B cell (primary cell): ENCODE results near the gene PIK3C3.

ENCODE experiments used
- EZH2 ChIP-seq: IDR thresholded peaks from 2 replicates; pipeline ENCODE4 v1.6.1; 2012; ENCODE audit warnings: borderline replicate concordance, low read depth, mild to moderate bottlenecking, moderate library complexity, low read length; ENCODE audit not compliant: insufficient read depth, poor library complexity, severe bottlenecking
- TF ChIP-seq, protein P1 (sequence below): fragments of 200-600 bp; IDR thresholded peaks from one replicate; pipeline ENCODE4 v1.8.0; 2022; ENCODE audit warnings: antibody characterized with exemption, mild to moderate bottlenecking

DNA sequence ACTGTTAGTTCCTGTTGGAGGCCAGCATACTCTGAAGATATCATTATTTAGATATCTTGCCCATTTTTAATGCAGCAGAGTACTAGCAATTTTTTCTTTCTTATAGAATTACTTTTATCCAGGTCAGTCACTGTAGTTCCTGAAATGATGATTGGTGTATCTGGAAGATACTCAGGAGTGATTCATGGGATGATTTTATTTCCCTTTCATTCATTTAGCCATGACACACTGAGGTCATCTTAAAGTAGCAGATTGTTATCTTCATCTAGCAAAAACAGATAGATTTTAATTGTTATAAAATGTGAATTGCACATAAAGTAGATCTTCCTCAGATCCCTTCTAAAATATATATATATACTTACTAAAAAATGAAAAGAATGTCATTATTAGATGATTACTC, 109.1 kb downstream of the PIK3C3 start:
- TF ChIP-seq, protein P1, sequence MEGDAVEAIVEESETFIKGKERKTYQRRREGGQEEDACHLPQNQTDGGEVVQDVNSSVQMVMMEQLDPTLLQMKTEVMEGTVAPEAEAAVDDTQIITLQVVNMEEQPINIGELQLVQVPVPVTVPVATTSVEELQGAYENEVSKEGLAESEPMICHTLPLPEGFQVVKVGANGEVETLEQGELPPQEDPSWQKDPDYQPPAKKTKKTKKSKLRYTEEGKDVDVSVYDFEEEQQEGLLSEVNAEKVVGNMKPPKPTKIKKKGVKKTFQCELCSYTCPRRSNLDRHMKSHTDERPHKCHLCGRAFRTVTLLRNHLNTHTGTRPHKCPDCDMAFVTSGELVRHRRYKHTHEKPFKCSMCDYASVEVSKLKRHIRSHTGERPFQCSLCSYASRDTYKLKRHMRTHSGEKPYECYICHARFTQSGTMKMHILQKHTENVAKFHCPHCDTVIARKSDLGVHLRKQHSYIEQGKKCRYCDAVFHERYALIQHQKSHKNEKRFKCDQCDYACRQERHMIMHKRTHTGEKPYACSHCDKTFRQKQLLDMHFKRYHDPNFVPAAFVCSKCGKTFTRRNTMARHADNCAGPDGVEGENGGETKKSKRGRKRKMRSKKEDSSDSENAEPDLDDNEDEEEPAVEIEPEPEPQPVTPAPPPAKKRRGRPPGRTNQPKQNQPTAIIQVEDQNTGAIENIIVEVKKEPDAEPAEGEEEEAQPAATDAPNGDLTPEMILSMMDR, result no peak
- TF ChIP-seq EZH2, result no peak
